HG03457 (cell line): ENCODE measurements around the gene SLC2A6.

Experiments
- ATAC-seq: cut with Tn5 transposase; IDR thresholded peaks from one replicate; pipeline ENCODE4 v1.9.1; 2021; ENCODE audit warnings: moderate number of reproducible peaks; ENCODE audit not compliant: unreplicated experiment

Gene SLC2A6

DNA sequence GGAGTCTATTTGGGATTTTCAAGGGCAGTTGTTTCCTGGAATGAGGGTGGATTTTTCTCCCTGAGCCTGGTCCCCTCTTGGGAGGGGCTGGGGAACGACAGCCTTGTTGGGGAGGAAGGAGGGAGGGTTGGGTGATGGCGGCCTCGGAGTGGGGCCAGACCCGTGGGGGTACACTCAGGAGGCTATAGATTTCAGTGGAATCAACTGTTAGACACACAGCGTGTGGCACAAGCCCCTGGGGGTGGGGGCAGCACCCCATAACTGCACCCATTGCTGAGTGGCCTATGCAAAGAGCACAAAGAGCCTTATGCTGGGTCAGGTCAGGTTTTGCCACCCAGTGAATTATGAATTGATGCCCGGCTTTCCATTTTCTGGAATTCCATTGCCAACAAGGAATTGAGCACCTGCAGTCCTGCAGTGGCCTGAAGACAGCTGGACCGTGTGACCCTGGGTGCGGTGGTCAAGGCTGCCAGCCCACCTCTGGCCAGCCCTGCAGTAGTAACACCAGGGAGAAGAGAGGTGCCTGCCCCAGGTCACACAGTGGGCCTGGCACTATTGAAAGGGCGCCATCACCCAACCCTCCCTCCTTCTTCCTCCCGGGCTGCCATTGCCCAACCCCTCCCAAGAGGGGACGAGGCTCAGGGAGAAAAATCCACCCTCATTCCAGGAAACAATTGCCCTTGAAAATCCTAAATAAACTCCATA, 37.5 kb upstream of the SLC2A6 start:
- no peak for ATAC-seq

DNA sequence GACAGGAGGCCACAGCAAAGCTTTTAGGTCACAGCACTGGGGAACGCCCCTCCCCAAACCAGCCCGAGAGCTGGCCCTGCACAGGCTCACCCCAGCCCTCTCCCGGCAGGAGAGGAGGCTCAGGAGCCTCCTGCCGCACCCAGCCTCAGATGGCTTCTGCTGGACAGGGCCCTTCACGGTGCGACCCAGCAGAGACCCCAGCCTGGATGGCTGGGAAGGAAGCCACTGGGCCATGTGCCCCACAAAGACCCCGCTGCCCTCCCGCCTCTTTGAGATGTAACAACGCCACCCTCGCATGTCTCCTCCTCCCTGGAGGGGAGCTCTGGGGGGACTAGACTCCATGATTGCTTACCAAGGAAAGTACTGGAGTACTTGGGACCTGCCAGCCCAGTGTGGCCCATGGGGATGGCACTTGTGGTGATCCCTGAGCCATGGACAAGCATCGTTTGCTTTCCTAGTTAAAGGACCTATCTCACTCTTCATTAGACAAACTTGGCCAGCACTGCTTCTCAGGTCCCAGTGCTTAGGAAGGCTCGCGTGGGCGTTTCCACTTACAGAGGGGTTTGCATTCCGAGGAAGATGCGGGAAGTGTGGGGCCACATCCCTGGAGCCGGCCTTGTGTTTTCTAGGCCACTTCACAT, 36.8 kb upstream of the SLC2A6 start:
- ATAC-seq, result no peak

DNA sequence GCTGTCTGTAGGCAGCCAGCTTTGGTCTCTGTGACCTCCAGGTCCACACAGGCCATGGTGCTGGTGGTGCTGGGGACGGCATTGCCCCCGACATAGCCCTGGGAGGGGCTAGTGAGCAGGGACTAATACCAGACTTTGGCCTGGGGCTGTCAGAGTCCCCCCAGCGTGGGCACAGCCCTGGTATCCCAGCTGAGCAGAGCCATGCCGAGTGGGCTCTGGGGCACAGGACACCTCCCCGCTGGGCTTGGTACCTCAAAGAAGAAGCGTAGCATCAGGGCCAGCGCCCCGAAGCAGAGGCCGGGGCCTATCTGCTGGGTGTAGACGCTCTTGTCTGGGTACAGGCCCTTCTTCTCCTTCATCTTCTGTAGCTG, 36.3 kb upstream of the SLC2A6 start:
- ATAC-seq, result no peak

DNA sequence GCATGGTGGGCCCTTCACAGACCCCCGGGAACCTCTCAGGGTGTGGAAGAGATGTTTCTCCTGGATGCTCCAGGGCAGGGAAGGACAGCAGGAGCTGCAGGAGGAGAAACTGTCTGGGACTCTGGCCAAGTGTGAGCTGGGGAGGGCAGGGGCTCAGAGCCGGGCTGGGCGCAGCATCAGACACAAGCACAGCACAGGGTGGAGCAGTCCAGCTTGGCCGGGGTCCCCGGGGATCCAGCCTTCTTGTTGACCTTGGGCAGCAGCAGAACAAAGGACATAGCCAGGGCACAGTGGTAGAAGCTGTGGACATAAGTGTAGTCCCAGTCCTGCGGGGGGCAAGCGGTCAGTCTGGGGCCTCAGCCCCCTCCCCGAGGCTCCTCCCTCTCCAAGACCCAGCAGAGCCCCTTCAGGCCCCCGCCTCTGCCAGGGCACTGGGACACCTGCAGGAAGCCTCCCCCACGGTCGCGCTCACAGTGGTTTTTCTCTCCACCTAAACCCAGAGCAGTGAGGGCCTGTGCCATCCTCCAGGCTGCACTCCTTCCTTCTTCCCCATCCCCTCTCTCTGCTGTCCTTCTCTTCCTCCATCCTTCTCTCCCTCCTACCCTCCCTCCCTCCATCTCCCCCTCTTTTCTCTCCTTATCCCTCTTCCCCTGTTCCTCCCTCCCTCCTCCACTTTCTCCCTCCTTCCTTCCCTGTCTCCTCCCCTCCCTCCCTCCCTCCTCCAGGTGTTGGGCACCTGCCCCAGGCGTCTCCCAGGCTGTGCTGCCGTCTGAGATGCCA, 35.8 kb upstream of the SLC2A6 start:
- ATAC-seq, result no peak

DNA sequence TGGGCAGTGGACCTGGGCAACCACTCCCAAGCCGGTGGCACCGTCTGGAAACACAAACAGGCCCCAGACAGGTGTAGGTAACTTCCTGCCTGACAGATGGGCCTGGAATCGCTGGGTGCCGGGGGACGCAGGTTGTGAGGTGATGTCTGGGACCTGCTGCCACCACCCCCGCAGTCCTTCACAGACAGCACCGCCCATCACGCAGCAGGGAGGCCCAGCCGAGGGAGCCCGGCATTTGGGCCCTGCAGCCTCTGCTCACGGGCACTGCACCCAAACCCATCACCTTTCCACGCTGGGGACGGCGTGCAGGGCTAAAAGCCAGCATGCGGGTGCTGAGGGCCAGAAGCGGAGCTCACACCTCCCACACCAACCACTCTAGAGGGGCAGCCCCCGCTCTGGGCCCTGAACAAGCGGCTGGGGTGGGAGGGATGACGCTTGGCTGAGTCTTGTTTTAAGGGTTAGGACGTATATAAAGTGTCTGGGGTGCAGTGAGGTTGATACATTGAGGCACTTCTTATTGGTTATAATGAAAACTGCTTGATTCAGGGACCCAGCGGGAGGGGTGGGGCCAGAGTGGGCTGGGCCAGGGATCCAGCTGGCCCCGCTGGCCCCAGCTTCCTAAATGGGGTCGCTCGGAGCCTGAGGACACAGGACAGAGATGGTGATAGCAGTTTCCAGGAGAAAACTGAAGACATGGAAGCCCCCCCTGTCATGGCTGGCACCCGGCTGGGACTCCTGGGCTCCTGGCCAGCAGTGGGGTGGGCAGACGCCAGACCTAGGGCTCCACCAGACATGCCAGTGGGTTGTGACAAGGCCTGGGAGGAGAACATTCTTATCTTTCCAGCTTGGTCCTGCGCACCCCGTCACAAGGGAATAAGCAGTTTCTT, 34.6 kb upstream of the SLC2A6 start:
- ATAC-seq, result no peak

DNA sequence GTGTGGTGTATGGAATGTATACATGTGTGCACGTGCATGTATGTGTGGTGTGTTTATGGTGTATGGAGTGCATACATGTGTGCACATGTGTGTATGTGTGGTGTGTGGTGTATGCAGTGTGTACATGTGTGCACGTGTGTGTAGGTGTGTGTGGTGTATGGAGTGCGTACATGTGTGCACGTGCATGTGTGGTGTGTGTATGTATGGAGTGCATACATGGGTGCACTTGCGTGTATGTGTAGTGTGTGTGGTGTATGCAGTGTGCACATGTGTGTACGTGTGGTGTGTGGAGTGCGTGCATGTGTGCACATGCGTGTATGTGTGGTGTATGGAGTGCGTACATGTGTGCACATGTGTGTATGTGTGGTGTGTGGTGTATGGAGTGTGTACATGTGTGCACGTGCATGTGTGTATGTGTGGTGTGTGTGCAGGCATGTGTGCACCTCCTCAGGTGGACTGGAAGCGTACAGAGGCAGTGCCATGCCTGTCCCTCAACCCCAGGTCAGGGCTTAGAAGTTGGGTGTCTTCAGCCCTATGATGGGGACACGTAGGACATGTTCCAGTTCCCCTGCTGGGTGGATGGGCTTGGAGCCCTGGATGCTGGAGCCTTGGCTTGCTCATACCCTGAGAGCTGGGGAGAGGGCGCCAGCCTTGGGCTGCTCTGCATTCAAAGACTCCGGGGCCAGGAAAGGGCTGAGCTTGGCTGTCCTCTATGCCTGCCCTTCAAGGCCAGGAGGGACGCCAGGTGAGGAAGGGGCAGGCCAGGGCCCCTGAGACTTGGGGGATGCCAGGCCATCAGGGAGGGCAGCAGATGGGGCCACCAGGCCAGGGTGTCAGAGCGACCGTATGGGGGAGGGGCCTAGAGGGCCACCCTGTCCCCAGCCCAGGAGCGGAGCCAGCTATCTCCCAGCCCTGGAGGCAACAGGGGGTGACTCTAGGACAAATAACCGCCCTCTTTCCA, 33.6 kb upstream of the SLC2A6 start:
- no peak for ATAC-seq

DNA sequence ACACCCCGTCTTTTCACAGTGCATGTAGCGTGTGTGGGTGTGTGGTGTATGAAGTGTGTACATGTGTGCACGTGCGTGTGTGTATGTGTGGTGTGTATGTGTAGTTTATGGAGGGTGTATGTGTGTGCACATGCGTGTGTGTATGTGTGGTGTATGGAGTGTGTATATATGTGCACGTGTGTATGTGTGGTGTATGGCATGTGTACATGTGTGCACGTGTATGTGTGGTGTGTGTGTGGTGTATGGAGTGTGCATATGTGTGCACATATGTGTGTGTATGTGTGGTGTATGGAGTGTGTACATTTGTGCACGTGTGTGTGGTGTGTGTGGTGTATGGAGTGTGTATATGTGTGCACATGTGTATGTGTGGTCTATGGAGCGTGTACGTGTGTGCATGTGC, 32.7 kb upstream of the SLC2A6 start:
- ATAC-seq, result no peak

DNA sequence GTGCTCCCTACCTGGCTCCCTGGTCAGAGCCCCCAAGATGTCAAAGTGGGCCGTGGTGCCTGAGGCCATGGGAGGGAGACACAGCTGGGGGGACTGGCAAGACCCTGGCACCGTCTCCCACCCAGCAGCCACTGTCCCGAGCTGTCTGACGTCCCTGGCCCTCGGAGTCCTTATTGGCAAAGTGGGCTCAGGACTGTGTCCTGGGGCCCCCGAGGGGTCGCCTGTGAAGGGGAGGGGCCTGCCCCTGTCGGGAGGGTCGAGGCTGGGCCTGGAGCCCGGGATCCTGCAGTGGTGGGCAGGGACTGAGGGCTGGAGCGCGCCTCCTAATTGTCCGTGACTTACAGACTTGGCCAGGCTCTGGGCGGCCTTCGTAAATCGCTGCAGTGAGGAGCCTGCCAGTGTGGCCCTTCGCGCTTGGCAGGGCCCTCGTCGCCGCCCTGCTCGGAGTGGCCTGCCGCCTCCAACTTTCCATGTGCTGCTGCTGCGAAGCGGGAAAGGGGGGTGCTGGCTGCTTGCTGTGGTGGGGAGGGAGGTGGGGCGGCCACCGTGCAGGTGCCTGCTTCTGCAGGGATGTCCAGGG, 32.1 kb upstream of the SLC2A6 start:
- ATAC-seq, result no peak

DNA sequence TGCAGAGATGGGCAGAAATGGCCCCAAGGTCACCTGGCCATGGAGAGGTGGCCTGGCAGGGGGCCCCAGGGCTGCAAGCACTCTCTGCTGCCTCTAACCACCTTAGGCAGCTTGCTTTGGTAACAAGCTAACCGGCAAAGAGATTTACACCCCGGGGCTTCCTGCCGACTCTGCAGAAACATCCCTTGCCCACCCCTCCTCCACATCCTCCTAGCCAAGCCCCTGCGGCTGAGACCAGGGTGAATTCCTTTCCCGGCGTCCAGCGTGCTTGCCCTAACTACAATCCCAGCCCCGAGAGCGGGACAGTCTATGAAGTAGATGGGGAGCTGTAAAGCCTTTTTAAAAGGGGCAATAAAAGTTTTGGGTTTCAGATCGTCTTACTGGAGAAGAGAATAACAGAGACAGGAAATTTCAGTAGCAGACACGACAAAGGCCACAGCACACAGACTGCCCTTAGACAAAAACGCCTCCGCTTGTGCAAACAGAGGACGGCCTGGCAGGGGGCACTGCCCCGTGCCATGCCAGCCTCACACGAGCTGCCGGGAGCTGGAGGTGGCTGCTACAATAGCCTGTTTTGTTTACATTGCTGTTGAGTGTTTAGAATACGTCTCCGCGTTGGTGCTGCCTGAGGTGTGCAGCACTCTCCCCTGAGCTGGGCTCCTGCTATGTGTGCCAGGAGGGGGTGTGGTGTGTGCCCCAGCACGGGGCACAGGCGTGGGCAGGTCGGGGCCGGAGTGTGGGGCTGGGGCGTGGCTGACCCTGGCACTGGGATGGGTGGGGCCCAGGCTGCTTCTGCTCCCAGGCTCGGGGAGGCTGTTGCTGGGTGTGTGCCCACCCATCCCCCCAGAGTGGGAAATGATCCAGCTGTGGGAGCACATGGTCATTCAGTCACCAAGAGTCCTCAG, 30.5 kb upstream of the SLC2A6 start:
- no peak for ATAC-seq

DNA sequence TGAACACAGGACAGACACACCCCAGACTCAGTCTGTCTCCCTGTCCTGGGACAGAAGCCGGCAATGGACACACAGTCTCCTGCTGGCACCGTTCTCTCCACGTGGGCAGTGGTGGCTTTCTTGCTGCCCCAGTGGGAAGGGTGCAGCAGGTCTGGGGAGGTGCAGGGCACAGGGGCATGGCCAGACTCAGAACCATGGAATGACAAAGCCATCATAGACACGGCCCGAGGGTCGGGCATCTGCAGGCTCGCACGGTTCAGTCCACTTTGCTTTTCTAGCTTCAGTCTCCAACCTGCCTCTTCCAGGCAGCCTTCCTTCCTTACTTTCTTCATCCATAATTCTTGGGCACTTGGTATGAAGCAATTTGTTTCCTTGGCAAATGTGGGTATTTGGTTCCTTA, 29.1 kb upstream of the SLC2A6 start:
- no peak for ATAC-seq

DNA sequence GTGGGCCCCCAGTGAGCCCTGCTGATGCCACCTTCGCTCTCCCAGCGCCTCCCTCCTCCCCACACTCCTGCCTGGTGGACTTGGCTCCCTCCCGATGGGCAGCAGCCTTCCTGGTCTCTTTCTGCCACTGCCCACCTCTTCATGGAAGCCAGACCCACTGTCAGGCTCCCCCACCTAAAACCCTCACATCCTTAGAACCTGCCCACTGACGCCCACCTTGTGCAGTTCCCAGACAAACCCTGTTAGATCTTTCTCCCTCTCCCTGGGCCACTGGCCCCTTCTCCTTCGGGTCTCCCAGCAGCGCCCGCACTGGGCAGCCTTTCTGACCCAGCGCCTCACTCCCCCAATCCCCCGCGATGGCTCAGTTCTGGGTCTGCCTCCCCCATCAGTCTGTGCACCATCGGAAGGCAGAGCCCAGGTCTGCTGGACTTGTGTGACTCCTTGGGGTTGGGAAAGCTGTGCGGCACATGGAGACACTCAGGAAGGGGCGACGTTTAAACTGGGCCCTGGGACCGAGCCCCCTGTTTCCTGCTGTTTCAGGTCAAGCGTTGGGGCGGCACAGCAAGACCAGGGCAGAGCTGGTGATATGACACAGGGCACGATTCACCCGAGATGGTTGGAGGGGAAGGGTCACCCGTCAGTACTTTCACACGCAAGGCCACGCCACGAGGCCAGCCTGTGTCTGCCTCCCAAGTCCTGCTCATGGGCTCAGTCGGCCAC, 28.5 kb upstream of the SLC2A6 start:
- no peak for ATAC-seq

DNA sequence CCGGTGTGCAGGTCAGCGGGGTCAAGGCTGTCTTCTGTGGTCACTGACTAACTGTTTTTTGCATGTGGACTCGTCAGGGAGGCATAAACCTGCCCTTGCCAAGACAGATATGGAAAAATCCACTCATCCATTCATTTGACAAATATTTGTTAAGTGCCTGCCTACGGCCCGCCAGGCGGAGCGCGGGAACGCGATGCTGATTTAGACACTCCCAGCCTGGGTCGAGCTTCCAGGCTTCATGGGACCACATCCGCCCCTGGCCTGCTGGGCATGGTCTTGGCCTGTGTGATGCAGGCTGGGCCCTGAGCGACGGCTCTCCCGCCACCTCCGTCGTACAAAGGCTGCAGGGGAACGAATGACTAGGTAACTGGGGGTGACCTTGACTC, 27.7 kb upstream of the SLC2A6 start:
- ATAC-seq, result no peak

DNA sequence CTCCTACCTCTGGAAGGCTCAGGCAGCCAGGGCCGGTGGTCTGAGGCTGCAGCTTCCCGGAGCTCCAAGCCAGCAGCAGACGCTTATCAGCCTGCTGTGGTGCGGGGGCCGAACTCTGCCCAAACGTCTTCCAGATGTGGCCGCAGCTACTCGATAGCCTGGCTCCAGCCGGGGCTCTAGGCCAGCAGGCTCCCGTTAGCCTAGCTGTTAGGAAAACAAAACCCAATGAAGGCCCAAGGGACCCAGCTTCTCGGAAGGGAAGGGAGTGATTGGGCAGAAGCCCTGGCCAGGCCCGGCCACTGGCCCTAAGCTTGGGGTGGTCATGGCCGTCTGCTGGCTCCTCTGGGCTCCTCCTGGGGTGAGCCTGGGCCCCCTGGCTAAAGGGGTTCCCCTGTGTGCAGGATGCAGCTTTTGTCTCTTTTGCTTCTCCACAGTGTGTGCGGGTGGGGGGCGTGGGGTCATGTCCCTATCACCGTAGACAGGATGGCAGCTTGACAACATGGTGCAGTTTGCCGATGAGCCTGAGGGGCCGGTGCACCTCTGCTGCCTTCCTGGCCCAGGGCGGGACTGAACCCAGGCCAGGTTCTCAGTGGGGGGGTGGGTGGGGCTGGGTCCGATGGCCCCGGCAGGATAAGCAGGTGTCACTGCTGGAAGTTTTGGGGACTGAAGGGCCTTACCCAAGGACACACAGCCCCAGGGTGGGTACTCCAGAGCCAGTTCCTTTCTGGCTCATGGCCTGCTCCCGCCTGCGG, 27.2 kb upstream of the SLC2A6 start:
- no peak for ATAC-seq

DNA sequence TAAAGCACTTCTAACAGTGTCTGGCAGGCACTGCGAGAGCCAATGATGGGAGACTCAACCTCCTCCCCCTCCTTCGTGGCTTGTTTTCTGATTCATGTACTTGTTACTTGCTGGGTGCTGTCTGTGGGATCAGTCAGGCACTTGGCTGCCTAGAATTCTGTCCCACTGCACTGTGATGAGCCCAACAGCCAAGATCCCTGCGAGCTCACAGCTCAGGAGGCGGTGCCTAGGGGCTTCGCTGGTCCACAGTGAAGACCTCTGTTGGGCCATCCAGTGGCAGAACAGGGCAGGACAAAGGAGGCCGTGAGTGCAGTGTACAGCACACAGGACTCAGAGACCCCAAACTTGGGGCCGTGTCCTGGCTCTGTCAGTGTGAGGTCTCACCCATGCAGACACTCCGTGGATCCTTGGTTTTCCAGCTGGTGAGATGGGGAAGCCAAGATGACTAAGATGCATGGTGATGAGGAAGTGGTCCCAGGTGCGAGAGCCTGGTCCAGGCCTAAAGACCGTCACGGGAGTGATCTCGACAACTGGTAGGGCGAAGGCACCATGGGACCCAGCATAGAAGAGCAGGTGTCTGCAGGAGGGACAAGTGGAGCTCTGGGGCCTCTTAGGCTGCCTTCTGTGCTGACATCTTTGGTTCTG, 26.4 kb upstream of the SLC2A6 start:
- no peak for ATAC-seq

DNA sequence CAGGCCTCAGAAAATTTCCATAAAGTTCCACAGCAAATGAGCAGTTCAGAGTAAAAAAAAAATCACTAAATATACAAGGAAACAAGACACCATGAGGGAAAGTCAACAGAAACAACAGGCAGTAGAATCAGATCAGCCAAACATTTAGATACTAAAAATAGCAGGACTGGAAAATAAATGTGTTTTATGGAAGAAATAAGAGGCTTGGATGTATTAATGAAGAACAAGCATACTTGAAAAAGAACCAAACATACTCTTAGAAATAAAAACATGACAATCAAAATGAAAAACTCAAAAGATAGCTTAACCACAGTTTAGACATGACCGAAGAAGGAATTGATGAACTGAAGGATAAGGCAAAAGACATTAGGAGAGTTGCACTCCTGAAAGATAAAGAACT, 23.2 kb upstream of the SLC2A6 start:
- ATAC-seq, result no peak

DNA sequence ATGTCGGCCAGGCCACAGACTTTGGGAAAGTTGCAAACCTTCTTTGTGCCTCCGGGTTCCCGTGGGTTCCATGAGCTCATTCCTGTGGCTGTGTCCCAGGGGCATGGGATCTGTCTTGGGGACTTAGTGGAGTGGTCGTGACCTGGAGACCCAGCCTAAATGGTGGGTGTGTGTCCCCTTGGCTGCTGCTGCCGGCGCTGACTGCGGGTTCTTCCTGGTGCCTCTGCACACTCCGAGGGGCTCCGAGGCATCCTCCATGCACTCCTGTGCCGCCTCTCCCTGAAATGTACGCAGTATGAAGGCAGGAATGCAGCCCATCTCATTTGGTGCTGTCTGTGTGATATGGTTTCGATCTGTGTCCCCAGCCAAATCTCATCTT, 21.0 kb upstream of the SLC2A6 start:
- ATAC-seq, result no peak
